Measurements from ENCODE around the gene NEMP1.

DNA sequence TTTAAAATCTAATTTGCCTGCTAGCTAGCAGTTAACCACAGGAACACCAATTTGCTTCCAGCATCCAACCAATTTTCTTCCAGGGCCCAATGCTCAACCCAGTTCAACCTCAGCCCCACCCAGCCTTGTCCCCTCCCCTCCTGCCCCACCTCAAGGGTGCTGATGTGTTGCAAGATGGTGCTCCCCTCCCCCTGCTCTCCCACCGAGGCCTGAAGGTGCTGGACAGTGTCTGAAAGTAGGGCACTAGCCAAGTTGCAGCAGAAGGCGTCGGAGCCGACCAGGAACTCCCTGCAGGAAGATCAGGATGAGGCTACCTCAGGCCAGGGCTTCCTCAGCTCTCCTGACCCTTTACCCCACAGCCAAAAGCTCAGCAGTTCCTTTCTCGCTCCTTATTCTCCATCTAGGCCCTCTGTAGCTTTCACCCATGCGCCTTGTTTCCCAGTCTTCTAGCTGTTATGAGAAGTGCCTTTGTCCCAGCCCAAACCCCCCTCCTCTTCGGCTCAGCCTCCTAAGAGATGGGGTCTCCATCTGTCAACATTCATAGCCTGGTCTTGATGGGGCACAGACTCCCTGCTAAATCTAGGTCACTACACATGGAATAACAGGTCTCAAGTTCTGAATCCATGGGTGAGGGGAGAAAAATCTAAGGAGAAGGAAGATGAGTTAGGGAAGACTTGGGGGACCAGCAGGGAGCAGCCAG, 29.0 kb upstream of the NEMP1 start:
- TF ChIP-seq EZH2 (IDR thresholded peaks at IDR 0.05; ENCODE audit: insufficient read depth, poor library complexity, severe bottlenecking): no peak
- TF ChIP-seq EZH2phosphoT487 (IDR thresholded peaks at IDR 0.05; ENCODE audit: insufficient read depth, low read depth): no peak
